Hepatocyte (in vitro differentiated cells): Measurements from ENCODE around the gene PLEKHA5. TPM values are rescaled to one million over a fixed set of nuclear protein-coding genes. Genes with fewer than 3 reads are reported as not detected.

Experiments used
- DNase-seq: peaks from one replicate; pipeline ENCODE4 v3.0.0-alpha.2; 2016; ENCODE audit warnings: low spot score
- H2AFZ ChIP-seq: fragments of 200-600 bp; sonication (generic); 2 replicates; pipeline ENCODE4 v1.6.0; 2016; ENCODE audit warnings: antibody characterized with exemption, mild to moderate bottlenecking
- H3K27ac ChIP-seq: fragments of 200-600 bp; sonication (generic); 2 replicates; pipeline ENCODE4 v1.5.1; 2016; ENCODE audit warnings: mild to moderate bottlenecking
- H3K27me3 ChIP-seq: fragments of 200-600 bp; sonication (generic); 2 replicates; pipeline ENCODE4 v1.6.1; 2016
- H3K36me3 ChIP-seq: fragments of 200-600 bp; sonication (generic); replicated peaks from 2 replicates; pipeline ENCODE4 v1.5.1; 2016; ENCODE audit warnings: low read depth; ENCODE audit not compliant: insufficient read depth
- H3K4me1 ChIP-seq: fragments of 200-600 bp; sonication (generic); 2 replicates; pipeline ENCODE4 v1.5.1; 2016; ENCODE audit warnings: mild to moderate bottlenecking, moderate library complexity; ENCODE audit not compliant: insufficient read depth
- H3K4me2 ChIP-seq: fragments of 200-600 bp; sonication (generic); 2 replicates; pipeline ENCODE4 v1.6.0; 2016
- H3K4me3 ChIP-seq: fragments of 200-600 bp; sonication (generic); 2 replicates; pipeline ENCODE4 v1.5.1; 2016; ENCODE audit warnings: mild to moderate bottlenecking
- H3K79me2 ChIP-seq: fragments of 200-600 bp; sonication (generic); 2 replicates; pipeline ENCODE4 v1.6.0; 2017; ENCODE audit warnings: mild to moderate bottlenecking
- H3K9me2 ChIP-seq: fragments of 200-600 bp; sonication (generic); replicated peaks from 2 replicates; pipeline ENCODE4 v1.6.0; 2017; ENCODE audit warnings: mild to moderate bottlenecking; ENCODE audit not compliant: insufficient read depth
- H3K9me3 ChIP-seq: fragments of 200-600 bp; sonication (generic); 2 replicates; pipeline ENCODE4 v1.5.1; 2016; ENCODE audit warnings: low read depth, mild to moderate bottlenecking
- H4K20me1 ChIP-seq: fragments of 200-600 bp; sonication (generic); 2 replicates; pipeline ENCODE4 v1.6.0; 2016; ENCODE audit warnings: mild to moderate bottlenecking; ENCODE audit not compliant: insufficient read depth, poor library complexity, severe bottlenecking
- CTCF ChIP-seq: fragments of 200-600 bp; sonication (generic); IDR thresholded peaks from 2 replicates; pipeline ENCODE4 v1.5.1; 2016; ENCODE audit warnings: antibody characterized with exemption, mild to moderate bottlenecking; ENCODE audit not compliant: poor library complexity
- EZH2 ChIP-seq: fragments of 200-600 bp; sonication (generic); IDR thresholded peaks from 2 replicates; pipeline ENCODE4 v1.6.1; 2016; ENCODE audit warnings: antibody characterized with exemption, mild to moderate bottlenecking, borderline replicate concordance
- EZH2phosphoT487 ChIP-seq: fragments of 200-600 bp; sonication (generic); IDR thresholded peaks from one replicate; pipeline ENCODE4 v1.6.1; 2018; ENCODE audit warnings: antibody characterized with exemption, mild to moderate bottlenecking, low read depth, moderate library complexity; ENCODE audit not compliant: unreplicated experiment, severe bottlenecking
- WGBS: methylation state at CpG from one replicate; pipeline ENCODE4 v1.1.6; 2016; ENCODE audit warnings: low lambda C conversion rate; ENCODE audit errors: missing lambda C conversion rate; 5-methylcytosine and 5-hydroxymethylcytosine counted together
- polyA plus RNA-seq: library from polyadenylated mRNA; unstranded; fragments of >200 nt; fragmentation: Nextera tagmentation; extraction: Ambion mirVana; gene quantifications from 2 replicates; pipeline ENCODE4 v1.2.1, GENCODE V29; 2016
- total RNA-seq: library from RNA; depleted of rRNA; stranded (reverse); fragments of >200 nt; gene quantifications from 2 replicates; pipeline ENCODE4 v1.2.3, GENCODE V29; 2014

Gene PLEKHA5
- total and polyA plus RNA-seq, 2 experiments from 2014 or later: 32.2 to 39.6 TPM

- no peak for DNase-seq
- 91% methylated on average over 2 of the region's 2 CpGs for WGBS
- peaks cover 85% of the 10 kb centered on the region for H3K79me2 ChIP-seq
- H4K20me1 ChIP-seq: no peaks in the 10 kb centered on the region
- no peaks in the 10 kb centered on the region for H3K9me2 ChIP-seq
- peak overlapping the region; percentile 14 for H3K27ac ChIP-seq
- no peaks in the 10 kb centered on the region for H3K36me3 ChIP-seq
- no peak for TF ChIP-seq CTCF
- no peak for TF ChIP-seq EZH2phosphoT487
- no peak for TF ChIP-seq EZH2
- no peak overlapping the region for H3K4me3 ChIP-seq
- H3K27me3 ChIP-seq: no peaks in the 10 kb centered on the region
- no peak overlapping the region for H2AFZ ChIP-seq
- no peaks in the 10 kb centered on the region for H3K4me1 ChIP-seq
- no peaks in the 10 kb centered on the region for H3K9me3 ChIP-seq
- H3K4me2 ChIP-seq: no peak overlapping the region
Observed at GRCh38 chr12:19220852-19221466, 91.4 kb downstream of the PLEKHA5 start.

- H3K4me3 ChIP-seq: no peak overlapping the region
- H3K36me3 ChIP-seq: no peaks in the 10 kb centered on the region
- H3K9me2 ChIP-seq: no peaks in the 10 kb centered on the region
- H3K4me1 ChIP-seq: peaks cover 8% of the 10 kb centered on the region
- no peak for DNase-seq
- H2AFZ ChIP-seq: no peak overlapping the region
- no peak overlapping the region for H3K4me2 ChIP-seq
- 94% methylated on average over 3 of the region's 3 CpGs for WGBS
- no peaks in the 10 kb centered on the region for H3K27me3 ChIP-seq
- H3K9me3 ChIP-seq: no peaks in the 10 kb centered on the region
- peaks cover 84% of the 10 kb centered on the region for H3K79me2 ChIP-seq
- no peak for TF ChIP-seq CTCF
- TF ChIP-seq EZH2: no peak
- no peak for TF ChIP-seq EZH2phosphoT487
- no peak overlapping the region for H3K27ac ChIP-seq
- no peaks in the 10 kb centered on the region for H4K20me1 ChIP-seq
Observed at GRCh38 chr12:19222558-19222957, 93.0 kb downstream of the PLEKHA5 start.

GRCh38 chr12:19223018-19223417 is 93.5 kb downstream of the PLEKHA5 start:
- Histone ChIP-seq H2AFZ (no peak overlapping the region), H3K27ac (no peak overlapping the region), H3K9me3 (no peaks in the 10 kb centered on the region), H3K36me3 (no peaks in the 10 kb centered on the region), H3K9me2 (no peaks in the 10 kb centered on the region), H4K20me1 (no peaks in the 10 kb centered on the region), H3K4me2 (no peak overlapping the region), H3K4me3 (no peak overlapping the region), H3K4me1 (peaks cover 8% of the 10 kb centered on the region), H3K79me2 (peaks cover 83% of the 10 kb centered on the region), H3K27me3 (no peaks in the 10 kb centered on the region)
- 87% methylated on average over 3 of the region's 3 CpGs for WGBS
- TF ChIP-seq CTCF (no peak), EZH2 (no peak), EZH2phosphoT487 (no peak)
- DNase-seq: no peak
